Mononuclear cell (primary cell): ENCODE data around the gene LGALS7. TPM values are rescaled to one million over a fixed set of nuclear protein-coding genes. Genes with fewer than 3 reads are reported as not detected.
"Not testable (repeated sequence)": the region's sequence is repeated elsewhere in the genome, so short reads cannot be mapped to it uniquely, and the experiment has no call there.

Source experiments
- H3K27me3 ChIP-seq: 2 replicates; pipeline ENCODE4 v1.6.0; 2011; ENCODE audit warnings: low read length, control low read depth; ENCODE audit not compliant: insufficient read depth
- H3K4me1 ChIP-seq: 2 replicates; pipeline ENCODE4 v1.5.1; 2011; ENCODE audit warnings: mild to moderate bottlenecking, low read length, control low read depth; ENCODE audit not compliant: insufficient read depth
- H3K4me3 ChIP-seq: 2 replicates; pipeline ENCODE4 v1.5.1; 2011; ENCODE audit warnings: mild to moderate bottlenecking, low read length, moderate library complexity
- H3K9me3 ChIP-seq: 2 replicates; pipeline ENCODE4 v1.5.1; 2011; ENCODE audit warnings: low read depth, mild to moderate bottlenecking, control low read depth, low read length
- total RNA-seq: library from RNA; depleted of rRNA; stranded (reverse); fragments of >200 nt; gene quantifications from one replicate; pipeline ENCODE4 v1.2.3, GENCODE V29; 2012

LGALS7 gene
- total RNA-seq, 1 donor: not detected

DNA sequence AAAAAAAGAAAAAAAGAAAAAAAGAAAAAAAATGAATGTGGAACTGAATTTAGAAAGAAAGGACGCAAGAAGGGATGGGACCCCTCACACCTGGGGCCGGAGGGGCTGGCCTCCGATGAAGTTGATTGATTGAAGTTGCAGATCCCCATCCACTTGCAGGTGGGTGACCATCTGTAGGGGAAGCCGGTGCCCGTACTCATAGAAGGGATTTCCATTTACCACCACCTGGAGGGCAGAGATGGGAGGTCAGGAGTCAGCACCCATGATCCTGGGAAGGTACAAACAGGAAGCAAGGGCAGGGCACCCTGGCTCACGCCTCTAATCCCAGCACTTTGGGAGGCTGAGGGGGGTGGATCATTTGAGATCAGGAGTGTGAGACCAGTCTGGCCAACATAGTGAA lies 33.1 kb upstream of the LGALS7 start:
- Histone ChIP-seq H3K4me3 (no peak overlapping the region), H3K27me3 (no peaks in the 10 kb centered on the region), H3K4me1 (peaks cover 5% of the 10 kb centered on the region), H3K9me3 (no peaks in the 10 kb centered on the region)

- Histone ChIP-seq H3K4me3 (no peak overlapping the region), H3K4me1 (peaks cover 5% of the 10 kb centered on the region), H3K27me3 (no peaks in the 10 kb centered on the region), H3K9me3 (no peaks in the 10 kb centered on the region)
These were observed 31.9 kb upstream of the LGALS7 start for GRCh38 chr19:38805180-38805579.

DNA sequence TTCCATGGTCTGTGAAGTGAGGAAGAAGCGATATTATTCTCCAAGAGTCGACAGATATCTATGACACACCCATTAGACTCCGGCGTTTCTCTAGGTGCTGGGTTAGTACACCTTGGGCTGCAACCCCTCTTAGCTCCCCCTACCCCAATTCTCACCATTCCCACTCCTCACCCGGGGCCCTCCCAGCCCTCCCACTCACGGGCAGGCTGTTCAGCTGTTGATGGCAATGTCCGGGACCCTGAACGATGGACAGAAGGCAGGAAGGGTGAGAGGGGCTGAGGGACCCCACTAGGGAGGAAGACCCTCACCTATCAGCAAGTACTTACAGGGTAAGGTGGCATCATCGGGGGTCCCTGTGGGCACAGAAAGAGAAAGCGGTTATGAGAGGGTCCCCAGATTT lies 30.2 kb upstream of the LGALS7 start:
- H3K4me3 ChIP-seq: no peak overlapping the region
- H3K4me1 ChIP-seq: peaks cover 5% of the 10 kb centered on the region
- H3K27me3 ChIP-seq: no peaks in the 10 kb centered on the region
- no peaks in the 10 kb centered on the region for H3K9me3 ChIP-seq

DNA sequence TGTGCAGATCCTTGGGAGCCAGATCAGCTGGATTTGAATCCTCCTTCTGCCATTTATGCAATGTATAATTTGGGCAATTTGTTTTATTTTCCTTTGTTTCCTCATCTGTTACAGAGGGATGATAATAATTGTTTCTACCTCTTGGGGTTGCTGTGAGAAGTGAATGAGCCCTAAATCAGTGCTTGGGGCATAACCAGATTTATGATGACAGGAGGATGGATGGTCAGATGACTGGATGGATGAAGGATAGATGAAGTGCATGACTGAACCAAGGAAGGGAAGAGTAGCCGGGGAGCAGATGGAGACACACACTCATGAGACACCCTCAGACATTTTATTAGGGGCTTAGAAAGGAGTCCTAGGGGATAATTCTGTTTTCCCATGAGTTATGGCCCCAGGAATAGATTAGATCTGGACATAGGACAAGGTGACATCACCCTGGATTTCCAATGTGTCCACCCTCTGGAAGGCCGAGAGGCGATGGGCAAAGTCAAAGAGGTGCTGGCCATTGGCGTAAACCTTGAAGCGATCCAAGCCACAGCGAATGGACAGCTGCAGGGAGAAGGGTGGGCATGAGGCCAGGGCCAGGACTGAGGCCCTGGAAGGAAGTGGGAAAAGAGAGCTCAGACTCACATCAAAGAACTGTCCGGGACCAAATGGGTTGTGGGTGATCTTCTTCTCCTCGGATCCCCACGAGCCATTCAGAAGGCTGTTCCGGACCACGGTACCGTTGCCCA lies 28.2 kb upstream of the LGALS7 start:
- H3K4me3 ChIP-seq: no peak overlapping the region
- H3K27me3 ChIP-seq: no peaks in the 10 kb centered on the region
- H3K9me3 ChIP-seq: no peaks in the 10 kb centered on the region
- peaks cover 5% of the 10 kb centered on the region for H3K4me1 ChIP-seq

DNA sequence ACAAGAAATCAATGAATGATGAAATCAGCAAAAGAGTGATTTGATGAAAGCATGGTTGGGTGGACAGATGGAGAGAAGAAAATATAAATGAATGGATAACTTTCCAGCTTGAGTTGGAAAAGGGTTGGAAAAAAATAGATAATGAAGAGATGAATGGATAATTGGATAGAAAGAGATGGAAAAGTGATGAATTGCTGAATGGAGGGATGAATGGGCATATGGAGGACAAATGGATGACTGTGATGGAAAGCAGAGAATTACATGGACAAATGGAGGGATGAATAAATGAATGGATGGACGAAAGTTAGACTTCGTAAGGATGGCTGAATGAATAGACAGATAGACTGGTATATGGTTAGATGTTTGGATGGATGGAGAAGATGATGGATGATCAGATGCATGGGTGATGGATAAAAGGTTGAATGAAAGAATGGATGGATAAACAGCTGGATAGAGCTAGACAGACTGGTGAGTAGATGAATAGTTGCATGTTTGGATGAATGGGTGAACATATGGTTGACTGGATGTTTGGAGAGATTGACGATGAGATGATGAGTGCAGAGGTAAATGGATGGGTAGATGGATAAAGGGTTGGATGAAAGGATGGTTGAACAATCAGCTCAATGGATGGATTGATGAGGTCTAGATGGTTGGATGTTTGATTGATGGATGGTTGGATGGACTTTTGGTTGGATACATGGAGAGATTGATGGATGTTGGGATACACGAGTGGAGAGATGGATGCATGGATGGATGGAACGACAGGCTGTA lies 27.4 kb upstream of the LGALS7 start:
- Histone ChIP-seq H3K4me1 (peaks cover 5% of the 10 kb centered on the region), H3K4me3 (no peak overlapping the region), H3K9me3 (no peaks in the 10 kb centered on the region), H3K27me3 (no peaks in the 10 kb centered on the region)

GRCh38 chr19:38799104-38799503 lies 25.8 kb upstream of the LGALS7 start:
- Histone ChIP-seq H3K4me3 (no peak overlapping the region), H3K4me1 (no peaks in the 10 kb centered on the region), H3K27me3 (no peaks in the 10 kb centered on the region), H3K9me3 (no peaks in the 10 kb centered on the region)

- H3K4me1 ChIP-seq, H3K27me3 ChIP-seq, H3K9me3 ChIP-seq, H3K4me3 ChIP-seq: not testable (repeated sequence)
These were observed 24.5 kb upstream of the LGALS7 start for GRCh38 chr19:38797781-38798180.

DNA sequence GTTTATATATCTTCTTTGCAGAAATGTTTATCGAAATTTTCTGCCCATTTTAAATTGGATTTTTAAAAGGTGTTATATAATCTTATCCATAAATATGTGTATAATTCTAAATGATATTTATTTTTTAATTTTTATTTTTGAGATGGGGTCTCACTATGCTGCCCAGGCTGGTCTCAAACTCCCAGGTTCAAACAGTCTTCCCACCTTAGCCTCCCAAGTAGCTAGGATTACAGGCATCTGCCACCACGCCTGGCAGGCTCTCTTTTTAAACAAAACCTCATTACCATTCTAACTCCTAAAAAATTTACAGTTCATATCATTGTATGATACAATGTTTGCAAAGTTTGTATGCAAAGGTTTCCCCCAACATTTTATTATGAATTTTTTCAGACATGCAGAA lies 22.8 kb upstream of the LGALS7 start:
- no peaks in the 10 kb centered on the region for H3K27me3 ChIP-seq
- H3K9me3 ChIP-seq: no peaks in the 10 kb centered on the region
- no peak overlapping the region for H3K4me3 ChIP-seq
- H3K4me1 ChIP-seq: peaks cover 6% of the 10 kb centered on the region

GRCh38 chr19:38795549-38795948 lies 22.2 kb upstream of the LGALS7 start:
- no peaks in the 10 kb centered on the region for H3K27me3 ChIP-seq
- no peak overlapping the region for H3K4me3 ChIP-seq
- H3K9me3 ChIP-seq: no peaks in the 10 kb centered on the region
- H3K4me1 ChIP-seq: peaks cover 6% of the 10 kb centered on the region

GRCh38 chr19:38793671-38794070 lies 20.4 kb upstream of the LGALS7 start:
- Histone ChIP-seq H3K27me3 (no peaks in the 10 kb centered on the region), H3K4me1 (peaks cover 6% of the 10 kb centered on the region), H3K9me3 (no peaks in the 10 kb centered on the region), H3K4me3 (no peak overlapping the region)

- Histone ChIP-seq H3K4me3 (no peak overlapping the region), H3K4me1 (peaks cover 6% of the 10 kb centered on the region), H3K9me3 (no peaks in the 10 kb centered on the region), H3K27me3 (no peaks in the 10 kb centered on the region)
These were observed 19.9 kb upstream of the LGALS7 start for GRCh38 chr19:38793177-38793576.

- Histone ChIP-seq H3K27me3 (no peaks in the 10 kb centered on the region), H3K4me3 (peak overlapping the region; percentile 16), H3K9me3 (no peaks in the 10 kb centered on the region), H3K4me1 (peaks cover 6% of the 10 kb centered on the region)
These were observed 19.2 kb upstream of the LGALS7 start for GRCh38 chr19:38792250-38793111.

DNA sequence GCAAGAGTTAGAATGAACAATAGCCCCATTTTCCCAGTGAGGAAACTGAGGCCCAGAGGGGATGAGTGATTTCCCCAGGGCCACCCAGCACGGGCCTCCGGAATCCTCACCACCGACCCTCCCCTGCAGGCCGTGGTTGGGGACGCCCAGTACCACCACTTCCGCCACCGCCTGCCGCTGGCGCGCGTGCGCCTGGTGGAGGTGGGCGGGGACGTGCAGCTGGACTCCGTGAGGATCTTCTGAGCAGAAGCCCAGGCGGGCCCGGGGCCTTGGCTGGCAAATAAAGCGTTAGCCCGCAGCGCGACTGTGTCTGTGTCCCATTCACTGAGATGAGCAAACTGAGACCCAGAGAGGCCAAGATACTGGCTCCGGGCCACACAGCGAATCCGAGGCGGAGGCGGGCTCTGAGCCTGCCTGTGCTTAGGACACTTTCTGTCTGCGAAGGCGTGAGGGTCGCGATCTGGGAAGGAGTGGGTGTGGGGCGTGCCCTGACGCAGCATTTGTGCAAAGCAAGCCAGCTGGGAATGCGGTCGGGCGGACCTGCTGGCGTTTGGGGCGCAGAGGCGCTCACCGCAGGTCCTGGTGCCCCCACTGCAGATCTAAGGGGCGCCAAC lies 18.2 kb upstream of the LGALS7 start:
- not testable (repeated sequence) for H3K9me3 ChIP-seq, H3K4me3 ChIP-seq, H3K27me3 ChIP-seq, H3K4me1 ChIP-seq

GRCh38 chr19:38790507-38791403 lies 17.4 kb upstream of the LGALS7 start:
- not testable (repeated sequence) for H3K4me3 ChIP-seq, H3K4me1 ChIP-seq, H3K9me3 ChIP-seq, H3K27me3 ChIP-seq
